OCI-LY7 (cell line): Measurements from ENCODE around the gene UBE2M. TPM values are rescaled to one million over a fixed set of nuclear protein-coding genes. Genes with fewer than 3 reads are reported as not detected.
A peak's percentile ranks its signal among the peaks of the same experiment; 100 is the strongest.

Experiments
- BruUV-seq: library from RNA; stranded (reverse); fragments of 400-500 nt; replicated peaks from 2 replicates; lab custom pipeline; 2021; lab: Mats Ljungman, UMichigan
- CTCF ChIA-PET: fragments of 300-600 bp; sonication (Branson Sonifier 250); formaldehyde crosslinking; loops from one replicate; lab custom pipeline; 2022; ENCODE audit warnings: antibody characterized with exemption; ENCODE audit not compliant: unreplicated experiment; lab: Charles Lee
- POLR2A ChIA-PET: fragments of 300-600 bp; sonication (Branson Sonifier 250); formaldehyde crosslinking; loops from one replicate; lab custom pipeline; 2022; ENCODE audit warnings: antibody characterized with exemption; lab: Charles Lee
- DNase-seq: peaks from one replicate; pipeline ENCODE4 v3.0.0-alpha.2; 2015; ENCODE audit warnings: low spot score
- H2AFZ ChIP-seq: fragments of 200-600 bp; sonication (generic), shearing (Covaris generic); 2 replicates; pipeline ENCODE4 v1.6.1; 2014; ENCODE audit warnings: mild to moderate bottlenecking, antibody characterized with exemption, low read length, moderate library complexity
- H3K27ac ChIP-seq: fragments of 200-600 bp; sonication (generic); 2 replicates; pipeline ENCODE4 v1.5.1; 2014; ENCODE audit warnings: mixed run types, low read depth, mild to moderate bottlenecking, moderate library complexity, low read length, inconsistent platforms; ENCODE audit not compliant: poor library complexity, severe bottlenecking
- H3K36me3 ChIP-seq: fragments of 200-600 bp; sonication (generic); 2 replicates; pipeline ENCODE4 v1.6.1; 2014; ENCODE audit warnings: mild to moderate bottlenecking, antibody characterized with exemption, low read length, moderate library complexity, mixed read lengths; ENCODE audit not compliant: insufficient read depth
- H3K4me1 ChIP-seq: fragments of 200-600 bp; sonication (generic); 2 replicates; pipeline ENCODE4 v1.5.1; 2014; ENCODE audit warnings: mild to moderate bottlenecking, low read length; ENCODE audit not compliant: insufficient read depth, poor library complexity, severe bottlenecking
- H3K4me2 ChIP-seq: fragments of 200-600 bp; sonication (generic); 2 replicates; pipeline ENCODE4 v1.6.1; 2014; ENCODE audit warnings: mild to moderate bottlenecking, low read length
- H3K4me3 ChIP-seq: fragments of 200-600 bp; sonication (generic); 2 replicates; pipeline ENCODE4 v1.5.1; 2014; ENCODE audit warnings: mild to moderate bottlenecking, low read depth, low read length; ENCODE audit not compliant: poor library complexity, severe bottlenecking
- H3K79me2 ChIP-seq: fragments of 200-600 bp; sonication (generic); 2 replicates; pipeline ENCODE4 v1.6.1; 2016; ENCODE audit warnings: low read depth, mild to moderate bottlenecking, low read length, moderate library complexity, mixed read lengths; ENCODE audit not compliant: insufficient read depth
- H3K9me2 ChIP-seq: fragments of 200-600 bp; sonication (generic); 2 replicates; pipeline ENCODE4 v1.6.1; 2016; ENCODE audit warnings: mild to moderate bottlenecking, low read length, mixed read lengths; ENCODE audit not compliant: insufficient read depth
- H3K9me3 ChIP-seq: fragments of 200-600 bp; sonication (generic); 2 replicates; pipeline ENCODE4 v1.6.1; 2014; ENCODE audit warnings: mild to moderate bottlenecking, mixed run types, low read length, mixed read lengths
- H4K20me1 ChIP-seq: fragments of 200-600 bp; sonication (generic); 2 replicates; pipeline ENCODE4 v1.6.1; 2014; ENCODE audit warnings: mild to moderate bottlenecking, antibody characterized with exemption, low read length, moderate library complexity, mixed read lengths; ENCODE audit not compliant: insufficient read depth
- CTCF ChIP-seq: fragments of 200-600 bp; sonication (generic); conservative IDR thresholded peaks from 2 replicates; pipeline ENCODE4 v1.5.1; 2014; ENCODE audit warnings: mild to moderate bottlenecking, antibody characterized with exemption, low read length, moderate library complexity, mixed read lengths
- EZH2phosphoT487 ChIP-seq: fragments of 200-600 bp; sonication (generic); IDR thresholded peaks from 2 replicates; pipeline ENCODE4 v1.6.1; 2018; ENCODE audit warnings: low read depth, borderline replicate concordance, mild to moderate bottlenecking, mixed run types, antibody characterized with exemption, low read length, moderate library complexity, mixed read lengths
- intact Hi-C: fragments of 100-400 bp; cut with micrococcal nuclease; formaldehyde crosslinking; loops from one replicate; pipeline ENCODE4 v1.10.0; 2022; ENCODE audit not compliant: unreplicated experiment
- total RNA-seq, 2 experiments: library from RNA; depleted of rRNA in 1 of 2; stranded (reverse); fragments of >200 nt in 1 of 2; shearing (Covaris generic) in 1 of 2; gene quantifications; 2 replicates each; pipeline ENCODE4 v1.2.3, GENCODE V29; 2014 to 2022

Gene UBE2M
- total RNA-seq, 2 experiments from 2014 or later: 101 to 117 TPM

GRCh38 chr19:58573658-58574164 is 15.3 kb upstream of the UBE2M start:
- H3K9me3 ChIP-seq: no peaks in the 10 kb centered on the region
- intact Hi-C loops: loop anchor here (1.0 to 2.0 kb wide), 3 partner anchors 14 to 59 kb away; partner anchors contain the start of gene TRIM28
- H3K36me3 ChIP-seq: peaks cover 29% of the 10 kb centered on the region; the same call in 1 of the 2 replicates
- ChIA-PET CTCF (no interaction called here), POLR2A (no interaction called here)
- H3K4me3 ChIP-seq: peak overlapping the region; percentile 76
- no TSS peak for BruUV-seq
- H3K4me2 ChIP-seq: peak overlapping the region; percentile 89
- H3K27ac ChIP-seq: peak overlapping the region; percentile 35
- TF ChIP-seq EZH2phosphoT487: no peak
- no peak for TF ChIP-seq CTCF
- H3K79me2 ChIP-seq: no peaks in the 10 kb centered on the region
- no peaks in the 10 kb centered on the region for H3K9me2 ChIP-seq
- H2AFZ ChIP-seq: peak overlapping the region; percentile 14; the same call in 1 of the 2 replicates
- DNase-seq: no peak
- H4K20me1 ChIP-seq: no peaks in the 10 kb centered on the region
- H3K4me1 ChIP-seq: peaks cover 42% of the 10 kb centered on the region

GRCh38 chr19:58572818-58573657 is 14.6 kb upstream of the UBE2M start, which contains the start of gene MZF1:
MZF1 (minus strand) TSS chr19:58573335; CDS start chr19:58571389, 1,946 bp downstream.
- no TSS peak for BruUV-seq
- H3K36me3 ChIP-seq: peaks cover 33% of the 10 kb centered on the region; the same call in 1 of the 2 replicates
- ChIA-PET CTCF (no interaction called here), POLR2A (no interaction called here)
- no peaks in the 10 kb centered on the region for H4K20me1 ChIP-seq
- DNase-seq: peak; percentile 100
- no peaks in the 10 kb centered on the region for H3K9me2 ChIP-seq
- intact Hi-C loops: loop anchor here (1.0 to 2.0 kb wide), 3 partner anchors 14 to 58 kb away; partner anchors contain the start of gene TRIM28
- peak within 1 kb of the TSS; percentile 49; the same call in 1 of the 2 replicates for H2AFZ ChIP-seq
- H3K79me2 ChIP-seq: no peaks in the 10 kb centered on the region
- peak within 1 kb of the TSS; percentile 76 for H3K4me3 ChIP-seq
- peaks cover 35% of the 10 kb centered on the region for H3K4me1 ChIP-seq
- peak within 1 kb of the TSS; percentile 86 for H3K27ac ChIP-seq
- no peaks in the 10 kb centered on the region for H3K9me3 ChIP-seq
- H3K4me2 ChIP-seq: peak within 1 kb of the TSS; percentile 89
- TF ChIP-seq CTCF (no peak), EZH2phosphoT487 (no peak)
